HG03066 (cell line): ENCODE data around the gene FAM185A.
"Not testable (repeated sequence)": the region's sequence is repeated elsewhere in the genome, so short reads cannot be mapped to it uniquely, and the experiment has no call there.

Experiments used
- ATAC-seq: cut with Tn5 transposase; IDR thresholded peaks from one replicate; pipeline ENCODE4 v1.9.1; 2021; ENCODE audit warnings: low read depth; ENCODE audit not compliant: unreplicated experiment

Gene FAM185A

DNA sequence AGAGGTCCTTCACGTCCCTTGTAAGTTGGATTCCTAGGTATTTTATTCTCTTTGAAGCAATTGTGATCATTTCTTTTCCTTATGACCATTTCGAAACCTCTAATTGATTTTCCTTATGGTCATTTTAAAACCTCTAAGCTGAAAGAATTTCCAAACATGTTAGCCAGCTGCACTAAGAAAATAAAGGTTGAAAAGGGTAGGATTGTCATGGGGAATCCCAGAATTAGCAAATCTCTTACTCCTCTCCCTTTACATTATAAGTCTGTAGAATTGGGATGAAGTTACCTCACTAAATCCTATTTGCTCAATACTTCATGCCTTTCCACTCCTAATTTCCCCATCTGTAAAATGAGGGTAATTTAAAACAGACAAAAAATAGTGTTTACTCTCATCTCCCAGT is 79.5 kb downstream of the FAM185A start:
- no peak for ATAC-seq

DNA sequence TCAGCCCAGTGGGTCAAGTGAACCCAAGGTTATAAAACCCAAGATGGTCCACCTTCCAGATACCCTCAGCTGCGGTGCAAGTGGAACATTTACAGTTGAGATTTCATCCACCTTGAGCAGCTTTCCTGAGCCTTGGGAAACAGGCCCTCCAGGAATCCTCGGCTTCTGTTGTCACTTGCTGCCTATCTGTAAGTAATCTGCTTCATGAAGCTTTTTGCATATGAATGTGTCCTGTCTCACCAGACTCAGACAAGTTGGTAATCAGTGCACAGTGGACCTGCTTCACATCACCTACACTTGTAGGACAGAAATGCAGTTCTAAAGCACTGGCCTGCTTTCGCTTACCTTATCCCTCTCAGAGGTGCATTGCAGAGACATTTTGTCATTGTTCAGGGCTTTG is 80.3 kb downstream of the FAM185A start:
- no peak for ATAC-seq

DNA sequence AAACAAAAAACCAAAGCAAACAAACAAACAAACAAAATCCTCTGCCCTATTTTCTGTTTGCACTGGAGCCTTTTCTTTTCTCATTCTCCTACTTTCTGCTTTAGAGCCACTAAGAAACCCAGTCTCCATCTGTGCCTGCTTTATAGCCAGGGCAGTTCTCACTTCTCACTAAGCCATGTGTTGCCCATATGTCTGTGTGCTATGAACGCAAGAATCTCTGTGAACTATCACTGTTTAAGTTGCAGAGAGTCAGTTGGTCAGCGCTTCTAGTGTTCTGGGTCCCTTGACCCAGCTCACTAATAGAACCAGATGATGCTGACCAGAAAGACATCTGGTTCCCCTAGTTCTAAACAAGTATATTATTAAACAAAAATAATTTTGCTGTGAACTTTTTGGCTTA is 81.4 kb downstream of the FAM185A start:
- ATAC-seq: no peak

DNA sequence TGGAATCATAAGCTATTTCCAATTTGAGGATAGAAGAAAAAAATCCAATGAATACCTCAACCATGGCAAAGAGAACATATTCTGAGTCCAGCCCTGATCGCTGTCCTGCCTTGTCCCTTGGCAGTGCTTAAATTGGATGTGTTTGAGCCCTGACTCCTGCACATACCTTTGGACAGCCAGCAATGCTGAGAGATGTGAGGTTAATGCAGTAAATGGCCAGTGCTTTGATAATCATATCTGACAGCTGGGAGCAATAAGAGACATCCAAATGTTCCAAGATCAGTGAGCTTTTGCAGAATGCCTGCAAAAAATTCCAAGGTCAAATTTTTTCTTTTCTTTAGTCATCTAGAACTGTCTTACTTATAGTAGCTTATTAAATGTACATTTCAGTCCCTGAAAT is 83.9 kb downstream of the FAM185A start:
- ATAC-seq: no peak

DNA sequence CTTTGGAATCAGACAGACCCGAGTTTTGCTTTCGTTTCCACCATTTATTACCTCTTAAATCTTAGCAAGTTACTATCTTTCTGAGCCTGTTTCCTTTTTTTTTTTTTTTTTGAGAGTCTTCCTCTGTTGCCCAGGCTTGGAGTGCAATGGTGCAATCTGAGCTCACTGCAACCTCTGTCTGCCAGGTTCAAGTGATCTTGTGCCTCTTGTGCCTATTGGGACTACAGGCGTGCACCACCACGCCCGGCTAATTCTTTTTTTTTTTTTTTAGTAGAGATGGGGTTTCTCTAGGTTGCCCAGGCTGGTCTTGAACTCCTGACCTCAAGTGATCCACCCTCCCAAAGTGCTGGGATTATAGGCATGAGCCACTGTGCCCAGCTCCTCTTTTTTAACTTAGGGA is 84.5 kb downstream of the FAM185A start:
- no peak for ATAC-seq

DNA sequence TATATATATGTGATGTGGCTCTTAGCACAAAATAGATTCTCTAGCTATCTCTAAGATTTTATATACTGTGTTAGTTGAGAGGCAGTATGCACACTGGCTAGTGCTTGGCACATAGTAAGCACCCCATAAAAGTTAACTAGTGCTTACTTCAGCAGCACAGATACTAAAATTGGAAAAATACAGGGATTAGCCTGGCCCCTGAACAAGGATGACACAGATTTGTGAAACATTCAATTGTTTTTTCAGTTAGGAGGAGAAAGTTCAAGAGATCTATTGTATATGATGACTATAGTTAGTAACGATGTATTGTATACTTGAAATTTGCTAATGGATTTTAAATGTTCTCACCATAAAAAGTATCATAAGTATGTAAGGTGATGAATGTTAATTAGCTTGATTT is 85.7 kb downstream of the FAM185A start:
- no peak for ATAC-seq

DNA sequence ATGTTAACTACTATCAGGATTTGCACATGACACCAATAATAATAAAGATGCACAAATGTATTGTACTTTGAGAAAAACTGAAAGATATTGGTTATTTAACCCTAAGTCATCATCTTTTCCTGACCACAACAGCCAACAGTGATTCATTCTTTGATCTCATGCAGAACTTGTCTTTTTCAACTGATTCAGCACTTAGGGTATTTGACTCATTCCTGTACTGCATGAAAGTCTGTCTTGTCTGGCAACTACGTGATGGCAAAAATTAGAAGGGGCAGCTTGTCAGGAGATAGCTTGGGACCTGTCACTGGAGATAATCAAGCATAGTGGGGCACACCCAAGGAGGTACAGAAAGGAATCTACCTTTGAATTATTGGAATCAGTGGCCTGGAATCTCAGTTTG is 86.2 kb downstream of the FAM185A start:
- ATAC-seq: peak; percentile 88

DNA sequence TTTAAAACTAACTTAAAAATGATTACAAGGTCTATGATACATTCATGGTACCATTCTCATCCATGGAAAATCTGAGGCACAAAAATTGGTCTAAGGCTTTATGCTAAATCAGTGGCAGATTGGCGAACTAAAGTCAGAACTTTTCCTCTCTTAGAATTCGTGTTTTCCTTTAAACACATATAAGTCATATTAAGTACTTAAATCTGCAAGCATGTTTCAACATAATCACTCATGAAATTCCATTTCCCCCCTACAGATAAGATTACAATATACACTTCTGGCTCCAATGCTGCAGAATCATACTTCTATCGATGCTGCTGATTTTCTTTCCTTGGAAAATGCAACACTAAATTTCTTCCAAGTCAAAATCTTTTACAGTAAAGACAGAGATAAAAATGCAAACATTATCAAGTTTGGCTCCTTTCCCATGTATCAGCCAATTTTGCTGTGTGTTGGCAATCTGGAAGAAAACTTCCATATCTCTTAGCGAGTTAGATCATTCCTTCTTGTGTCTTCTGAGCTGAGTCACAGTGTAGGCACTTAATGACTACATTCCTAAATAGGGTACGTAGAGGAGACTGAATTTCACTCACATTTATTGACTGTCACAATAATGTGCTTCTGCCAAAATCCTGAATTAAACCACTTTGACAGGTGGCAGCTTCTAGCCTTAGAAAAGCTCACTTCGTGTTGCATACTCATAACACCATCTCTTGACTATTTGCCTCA is 87.6 kb downstream of the FAM185A start:
- ATAC-seq: no peak

DNA sequence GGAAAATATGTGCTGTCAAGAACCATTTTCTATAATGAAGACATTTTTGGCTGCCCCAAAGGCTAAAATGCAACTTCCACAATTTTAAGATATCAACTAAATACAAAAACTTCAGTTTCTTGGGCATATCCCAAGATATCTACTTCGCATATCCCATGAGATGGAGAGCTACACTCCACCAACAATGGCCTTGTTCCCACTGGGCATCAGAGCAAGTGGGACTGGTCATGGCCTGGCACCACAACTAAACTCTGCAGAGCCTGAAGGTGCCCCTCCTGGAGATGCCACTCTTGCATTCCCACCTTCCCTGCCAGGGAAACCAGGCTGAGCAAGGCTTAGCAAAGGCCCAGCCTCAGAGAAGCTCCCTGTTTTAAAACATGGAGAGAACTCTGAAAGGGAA is 88.2 kb downstream of the FAM185A start:
- no peak for ATAC-seq

DNA sequence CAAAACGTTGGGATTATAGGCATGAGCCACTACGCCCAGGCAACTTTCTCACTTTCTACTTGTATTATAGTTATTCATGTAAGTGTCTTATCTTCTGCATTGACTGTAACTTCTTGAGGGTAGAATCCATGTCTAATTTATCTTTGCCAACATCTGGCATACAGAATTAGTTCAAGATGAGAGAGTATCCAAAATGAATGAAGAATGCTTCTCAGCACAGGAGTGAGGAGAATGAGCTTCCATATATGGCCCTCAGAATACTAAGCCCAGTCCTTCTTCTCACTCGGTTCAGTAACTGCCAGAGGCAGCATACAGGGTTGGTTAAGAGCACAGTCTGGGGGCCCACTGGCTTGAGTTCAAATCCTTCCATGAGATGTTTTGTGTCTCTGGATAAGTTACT is 89.0 kb downstream of the FAM185A start:
- no peak for ATAC-seq

DNA sequence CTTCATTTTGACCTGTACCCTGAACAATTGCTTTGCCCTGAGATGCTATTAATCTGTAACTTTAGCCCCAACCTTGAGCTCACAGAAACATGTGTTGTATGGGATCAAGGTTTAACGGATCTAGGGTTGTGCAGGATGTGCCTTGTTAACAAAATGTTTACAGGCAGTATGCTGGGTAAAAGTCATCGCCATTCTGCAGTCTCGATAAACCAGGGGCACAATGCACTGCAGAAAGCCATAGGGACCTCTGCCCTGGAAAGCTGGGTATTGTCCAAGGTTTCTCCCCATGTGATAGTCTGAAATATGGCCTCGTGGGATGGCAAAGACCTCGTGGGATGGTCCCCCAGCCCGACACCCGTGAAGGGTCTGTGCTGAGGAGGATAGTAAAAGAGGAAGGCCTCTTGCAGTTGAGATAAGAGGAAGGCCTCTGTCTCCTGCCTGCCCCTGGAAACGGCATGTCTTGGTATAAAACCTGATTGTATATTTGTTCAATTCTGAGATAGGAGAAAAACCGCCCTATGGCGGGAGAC is 89.8 kb downstream of the FAM185A start:
- not testable (repeated sequence) for ATAC-seq

DNA sequence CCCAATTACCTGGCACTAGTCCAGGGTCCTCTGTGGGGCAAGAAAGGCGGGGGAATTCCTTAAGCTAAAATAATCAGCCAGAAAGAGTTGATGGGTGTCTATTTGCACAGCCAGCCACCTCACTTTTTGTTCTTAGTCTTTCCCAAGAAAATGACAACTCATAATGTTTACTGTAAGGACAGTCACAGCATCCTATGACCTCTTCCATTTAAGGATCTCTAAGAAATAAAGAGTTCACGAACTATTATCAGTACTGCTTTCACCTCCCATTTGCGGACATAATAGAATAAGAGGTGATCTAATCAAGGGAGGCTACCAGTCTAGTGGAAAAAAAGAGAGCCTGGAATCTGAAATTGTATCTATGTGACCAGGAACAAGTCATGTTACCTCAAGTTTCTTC is 91.6 kb downstream of the FAM185A start:
- ATAC-seq: no peak

DNA sequence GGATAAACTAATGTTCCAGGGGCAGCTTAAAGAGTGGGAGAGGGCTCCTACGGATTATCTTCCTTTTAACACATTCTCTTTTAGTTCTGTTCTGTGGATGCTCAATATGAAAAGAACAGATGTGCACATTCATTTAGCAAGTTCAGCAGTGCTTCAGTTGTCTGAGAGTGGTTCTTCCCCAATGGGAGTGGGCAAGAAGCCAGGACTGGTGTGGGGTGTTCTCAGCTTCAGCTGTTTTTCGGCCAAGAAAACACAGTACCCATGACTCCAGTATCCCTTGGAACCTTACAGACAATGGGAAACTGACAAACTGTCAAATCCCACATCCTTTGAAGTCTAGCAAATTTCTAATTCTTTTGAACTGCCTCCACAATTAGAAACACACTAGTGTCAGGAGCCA is 92.5 kb downstream of the FAM185A start:
- no peak for ATAC-seq

DNA sequence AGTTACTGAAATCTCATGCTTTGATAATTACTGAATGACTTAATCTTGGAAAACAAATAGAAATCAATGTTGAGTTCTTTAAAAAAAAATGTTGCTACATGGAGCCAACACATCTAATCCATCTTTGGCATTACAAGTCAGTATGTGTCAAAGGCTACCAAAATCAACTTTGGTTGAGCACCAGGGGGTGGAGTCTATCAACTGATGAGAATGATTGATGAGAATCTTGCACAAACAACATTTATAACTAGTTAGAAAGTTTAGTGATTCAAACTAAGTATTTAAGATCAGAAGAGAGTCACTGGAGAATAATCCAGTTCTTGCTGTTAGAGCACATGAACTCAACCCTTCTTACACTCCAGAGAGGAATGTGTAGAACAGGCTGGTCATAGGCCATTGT is 93.5 kb downstream of the FAM185A start:
- no peak for ATAC-seq

DNA sequence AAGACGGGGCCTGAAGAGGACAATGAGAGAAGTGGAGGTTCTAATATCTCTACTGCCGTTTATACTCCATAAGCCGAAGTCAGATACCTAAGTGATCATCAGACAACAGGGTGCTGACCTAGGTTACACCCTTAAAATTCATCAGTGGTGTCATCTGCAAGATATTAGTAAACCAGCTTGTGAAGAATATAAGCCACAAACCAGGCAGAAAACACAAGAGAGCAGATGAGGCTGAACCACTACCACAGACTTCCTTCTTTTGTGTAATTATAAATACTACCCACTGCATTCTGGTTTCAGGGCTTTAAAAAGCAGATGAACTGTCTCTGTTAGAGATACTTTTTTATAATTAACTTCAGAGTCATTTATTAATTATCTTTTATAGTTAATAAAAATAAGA is 95.1 kb downstream of the FAM185A start:
- peak; percentile 79 for ATAC-seq

DNA sequence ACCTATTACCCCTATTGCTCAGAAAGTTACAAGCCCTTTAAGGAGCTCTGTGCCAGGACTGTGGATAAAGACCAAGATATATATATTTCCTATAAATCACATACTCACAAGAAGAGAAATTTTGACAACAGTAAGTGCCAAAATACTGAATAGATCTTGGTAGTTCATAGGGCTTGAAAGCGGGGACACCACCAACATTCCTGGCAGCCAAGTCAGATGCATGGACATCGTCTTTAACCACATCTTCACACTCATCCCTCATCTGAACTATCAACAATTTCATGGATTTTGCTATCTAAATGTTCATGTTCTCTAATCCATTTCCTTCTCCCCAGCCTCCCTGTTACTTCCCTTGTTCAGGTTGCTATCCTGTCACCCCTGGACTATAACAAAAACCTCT is 96.5 kb downstream of the FAM185A start:
- ATAC-seq: no peak

DNA sequence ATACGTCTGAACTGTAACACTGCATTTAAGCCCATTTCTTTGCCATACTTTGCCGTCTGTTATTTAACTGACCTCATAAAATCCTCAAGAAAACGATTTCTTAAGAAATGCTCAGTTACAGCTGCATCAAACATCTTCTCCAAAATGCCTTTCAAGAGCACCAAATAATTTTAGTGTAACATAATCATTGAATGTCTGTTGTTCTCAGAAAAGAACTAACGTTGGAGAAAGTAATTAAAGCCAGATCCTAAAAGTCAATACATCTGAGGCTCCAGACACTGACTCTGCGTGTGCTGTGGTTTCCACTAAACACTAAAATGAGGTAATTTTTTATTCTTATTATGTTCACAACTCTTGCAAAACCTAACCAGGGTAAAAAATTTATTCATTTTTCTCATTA is 100.3 kb downstream of the FAM185A start:
- no peak for ATAC-seq

DNA sequence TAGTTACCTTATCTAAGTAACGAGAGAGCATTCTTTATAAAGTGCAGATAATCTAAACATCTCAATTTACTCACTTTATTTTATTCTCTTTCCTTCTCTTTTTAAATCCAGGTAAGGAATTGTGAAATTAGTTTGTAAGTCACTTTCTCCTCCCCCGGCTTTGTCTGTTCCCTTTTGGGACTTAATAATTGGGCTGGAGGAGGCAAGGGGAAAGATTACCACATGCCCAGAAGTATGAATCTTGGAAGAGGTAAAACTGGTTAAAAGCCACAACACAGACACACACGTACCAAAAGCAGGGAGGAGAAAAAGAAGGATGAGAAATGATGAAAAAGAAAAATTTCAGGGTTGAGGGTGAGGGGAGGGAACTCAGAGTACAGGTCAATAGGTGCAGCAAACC is 100.7 kb downstream of the FAM185A start:
- no peak for ATAC-seq

DNA sequence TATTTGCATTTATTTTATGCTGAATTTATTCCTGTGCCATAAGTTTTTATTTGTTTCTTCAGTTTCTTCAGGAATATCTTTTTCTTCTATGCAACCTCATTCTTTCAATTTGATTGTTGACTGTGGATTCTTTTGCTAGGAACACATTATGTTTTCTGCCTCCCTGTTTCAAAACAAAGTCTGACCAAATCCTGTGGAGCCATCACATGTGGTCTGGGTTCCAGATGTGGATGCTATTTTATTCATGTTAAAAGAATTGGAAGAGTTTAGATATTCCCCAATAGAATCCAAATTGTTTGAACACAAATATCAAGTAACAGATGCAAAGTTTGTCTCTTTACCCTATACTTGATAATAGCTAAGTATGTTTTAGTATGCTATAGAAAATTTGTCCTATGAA is 107.2 kb downstream of the FAM185A start:
- ATAC-seq: no peak
